GM23248 (cell line): ENCODE results near the gene DCAF4L1.

ENCODE experiments used
- EZH2 ChIP-seq: fragments of 200-600 bp; sonication (generic); IDR thresholded peaks from 2 replicates; pipeline ENCODE4 v1.6.1; 2018; ENCODE audit warnings: antibody characterized with exemption, mild to moderate bottlenecking; ENCODE audit not compliant: insufficient read depth, poor library complexity, severe bottlenecking
- EZH2phosphoT487 ChIP-seq: fragments of 200-600 bp; sonication (generic); IDR thresholded peaks from 2 replicates; pipeline ENCODE4 v1.6.1; 2018; ENCODE audit warnings: antibody characterized with exemption, moderate library complexity, mild to moderate bottlenecking, low read depth; ENCODE audit not compliant: insufficient read depth

DNA sequence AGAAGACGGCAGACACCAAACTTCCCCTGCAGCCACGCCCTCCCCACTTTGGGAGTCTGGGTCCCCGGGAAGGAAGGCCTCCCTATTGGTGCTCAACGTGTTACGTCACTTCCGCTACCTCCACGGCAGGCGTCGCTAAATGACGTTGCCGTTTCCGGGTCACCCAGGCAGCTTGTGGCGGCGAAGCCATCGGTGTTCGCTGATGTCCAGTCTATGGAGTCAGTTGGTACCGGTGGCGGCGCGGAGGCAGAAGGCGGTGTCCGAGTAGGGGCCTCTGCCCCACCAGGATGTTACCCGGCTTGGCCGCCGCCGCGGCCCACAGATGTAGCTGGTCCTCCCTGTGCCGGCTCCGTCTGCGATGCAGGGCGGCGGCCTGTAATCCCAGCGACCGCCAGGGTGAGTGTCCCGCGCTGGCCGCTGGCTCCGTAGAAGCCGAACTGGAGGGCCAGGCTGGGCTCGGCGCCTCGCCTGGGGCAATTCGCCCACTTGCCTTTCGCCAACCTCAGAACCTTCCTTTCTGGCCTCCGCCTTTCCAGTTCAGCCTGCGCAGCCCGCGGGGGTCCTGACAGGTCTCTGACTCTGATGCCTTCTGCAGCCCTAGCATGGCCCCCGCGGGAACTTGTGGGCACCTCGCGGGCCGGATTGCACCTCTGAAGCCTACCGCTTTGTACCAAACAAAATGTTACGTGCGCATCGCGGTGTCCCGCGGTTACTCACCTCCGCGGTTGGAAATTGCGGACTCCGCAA is 9.0 kb downstream of the DCAF4L1 start, which contains the start of gene SLC30A9:
- TF ChIP-seq EZH2 (no peak), EZH2phosphoT487 (no peak)
